Measurements from ENCODE around the gene FAM219A. TPM values are rescaled to one million over a fixed set of nuclear protein-coding genes. Genes with fewer than 3 reads are reported as not detected.
"Not testable (repeated sequence)": the region's sequence is repeated elsewhere in the genome, so short reads cannot be mapped to it uniquely, and the experiment has no call there.

FAM219A gene
- total RNA-seq, 2 donors from 2014 or later = 14.4 to 16.5 TPM

DNA sequence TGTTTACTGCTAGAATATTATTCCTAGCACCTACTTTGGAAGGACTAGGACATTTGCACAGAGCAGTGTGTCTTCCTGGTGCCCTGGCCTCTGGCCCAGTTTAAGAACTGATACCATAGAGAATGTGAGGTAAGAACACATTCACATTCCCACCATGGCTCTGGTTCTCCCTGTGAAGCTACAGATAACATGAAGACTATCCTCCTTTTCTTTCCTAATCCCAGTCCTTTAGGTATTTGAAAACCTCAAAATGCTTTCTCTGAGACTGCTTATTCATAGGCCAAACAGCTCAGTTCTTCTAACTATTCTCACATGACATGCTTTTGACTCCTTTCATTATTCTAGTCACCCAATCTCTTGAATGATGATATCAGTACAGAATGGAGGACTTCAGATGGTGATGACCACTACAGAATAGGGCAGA is 11.9 kb downstream of the FAM219A start:
- intact Hi-C loops (cut with DNase I) = no loop called here
- H3K4me1 ChIP-seq (replicated peaks) = no peaks in the 10 kb centered on the region
- no peak overlapping the region for H3K4me3 ChIP-seq
- H3K27me3 ChIP-seq (replicated peaks; ENCODE audit: insufficient read depth) = no peaks in the 10 kb centered on the region
- no peaks in the 10 kb centered on the region for H3K36me3 ChIP-seq
- no peak for TF ChIP-seq POLR2AphosphoS5 (IDR thresholded peaks at IDR 0.05)
- TF ChIP-seq CTCF (IDR thresholded peaks at IDR 0.05) = no peak
- no peak for TF ChIP-seq POLR2A (IDR thresholded peaks at IDR 0.05)
- no peak for DNase-seq (ENCODE audit: low spot score)
- no peak overlapping the region for H3K27ac ChIP-seq
- no peaks in the 10 kb centered on the region for H3K9me3 ChIP-seq

- TF ChIP-seq POLR2A (IDR thresholded peaks at IDR 0.05) (no peak), POLR2AphosphoS5 (IDR thresholded peaks at IDR 0.05) (no peak), CTCF (IDR thresholded peaks at IDR 0.05) (no peak)
- H3K4me1 ChIP-seq (replicated peaks) = no peaks in the 10 kb centered on the region
- H3K36me3 ChIP-seq = no peaks in the 10 kb centered on the region
- H3K27ac ChIP-seq = no peak overlapping the region
- DNase-seq (ENCODE audit: low spot score) = no peak
- H3K27me3 ChIP-seq (replicated peaks; ENCODE audit: insufficient read depth) = no peaks in the 10 kb centered on the region
- intact Hi-C loops (cut with DNase I) = no loop called here
- no peak overlapping the region for H3K4me3 ChIP-seq
- no peaks in the 10 kb centered on the region for H3K9me3 ChIP-seq
Observed at GRCh38 chr9:34443976-34444375, 14.4 kb downstream of the FAM219A start.

- H3K27ac ChIP-seq = no peak overlapping the region
- intact Hi-C loops (cut with DNase I) = no loop called here
- H3K36me3 ChIP-seq = no peaks in the 10 kb centered on the region
- no peak overlapping the region for H3K4me3 ChIP-seq
- no peak for DNase-seq (ENCODE audit: low spot score)
- H3K27me3 ChIP-seq (replicated peaks; ENCODE audit: insufficient read depth) = no peaks in the 10 kb centered on the region
- no peaks in the 10 kb centered on the region for H3K9me3 ChIP-seq
- WGBS = 76% methylated on average over 2 of the region's 2 CpGs
- H3K4me1 ChIP-seq (replicated peaks) = no peaks in the 10 kb centered on the region
- TF ChIP-seq CTCF (IDR thresholded peaks at IDR 0.05) = no peak
- TF ChIP-seq POLR2AphosphoS5 (IDR thresholded peaks at IDR 0.05) = no peak
- TF ChIP-seq POLR2A (IDR thresholded peaks at IDR 0.05) = no peak
Observed at GRCh38 chr9:34443533-34443932, 14.8 kb downstream of the FAM219A start.

DNA sequence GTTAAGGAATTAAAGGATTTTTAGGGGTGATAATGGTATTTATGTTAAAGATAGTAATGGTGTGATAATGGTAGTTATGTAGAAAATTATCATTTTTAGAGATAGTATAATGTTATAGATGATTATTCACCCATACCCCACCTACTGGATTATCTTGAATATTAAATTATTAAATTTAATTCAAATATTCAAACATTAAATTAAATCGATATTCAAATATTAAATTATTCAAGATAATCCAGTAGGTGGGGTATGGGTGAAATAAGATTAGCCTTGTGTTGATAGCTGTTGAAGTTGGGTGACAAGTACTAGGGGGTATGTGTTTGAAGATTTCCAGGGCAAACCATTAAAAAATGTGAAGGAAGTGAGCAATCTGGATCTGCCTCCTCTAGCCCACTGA is 15.6 kb downstream of the FAM219A start:
- H3K4me3 ChIP-seq = no peak overlapping the region
- TF ChIP-seq CTCF (IDR thresholded peaks at IDR 0.05) (no peak), POLR2A (IDR thresholded peaks at IDR 0.05) (no peak), POLR2AphosphoS5 (IDR thresholded peaks at IDR 0.05) (no peak)
- H3K27me3 ChIP-seq (replicated peaks; ENCODE audit: insufficient read depth) = no peaks in the 10 kb centered on the region
- DNase-seq (ENCODE audit: low spot score) = no peak
- intact Hi-C loops (cut with DNase I) = no loop called here
- H3K4me1 ChIP-seq (replicated peaks) = no peaks in the 10 kb centered on the region
- no peaks in the 10 kb centered on the region for H3K9me3 ChIP-seq
- WGBS = 97% methylated on average over 1 of the region's 1 CpG
- no peaks in the 10 kb centered on the region for H3K36me3 ChIP-seq
- H3K27ac ChIP-seq = no peak overlapping the region

DNA sequence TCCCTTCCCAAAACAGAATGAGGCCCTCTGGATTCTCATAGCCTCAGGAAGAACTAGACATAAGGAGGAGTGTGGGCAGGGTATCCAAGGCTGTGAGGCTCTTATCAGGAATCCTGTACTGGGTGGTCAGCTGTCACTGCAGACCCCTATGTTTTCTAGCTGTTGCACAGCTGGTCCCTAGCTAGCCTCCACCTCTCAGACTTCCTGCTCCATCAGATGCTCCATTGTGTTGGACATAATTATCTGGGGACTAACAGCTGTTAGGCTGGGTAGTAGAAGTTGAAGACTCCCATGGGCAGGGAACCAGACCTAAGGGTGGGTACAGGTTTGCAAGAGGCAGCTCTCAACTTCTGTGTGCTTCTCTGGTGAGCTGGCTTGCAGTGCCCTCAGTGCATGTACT is 18.4 kb downstream of the FAM219A start:
- Histone ChIP-seq H3K4me1 (replicated peaks) (peaks cover 3% of the 10 kb centered on the region), H3K36me3 (no peaks in the 10 kb centered on the region), H3K4me3 (no peak overlapping the region), H3K27ac (no peak overlapping the region), H3K9me3 (no peaks in the 10 kb centered on the region), H3K27me3 (replicated peaks; ENCODE audit: insufficient read depth) (no peaks in the 10 kb centered on the region)
- intact Hi-C loops (cut with DNase I) = no loop called here
- DNase-seq (ENCODE audit: low spot score) = no peak
- no peak for TF ChIP-seq POLR2AphosphoS5 (IDR thresholded peaks at IDR 0.05)
- TF ChIP-seq CTCF (IDR thresholded peaks at IDR 0.05) = no peak
- TF ChIP-seq POLR2A (IDR thresholded peaks at IDR 0.05) = no peak

GRCh38 chr9:34438465-34438864 is 19.9 kb downstream of the FAM219A start:
- H3K27me3 ChIP-seq (replicated peaks; ENCODE audit: insufficient read depth); intact Hi-C loops (cut with DNase I); H3K4me1 ChIP-seq (replicated peaks); DNase-seq (ENCODE audit: low spot score); H3K9me3 ChIP-seq; H3K36me3 ChIP-seq; H3K4me3 ChIP-seq; H3K27ac ChIP-seq: not testable (repeated sequence)
- 91% methylated on average over 4 of the region's 4 CpGs for WGBS

DNA sequence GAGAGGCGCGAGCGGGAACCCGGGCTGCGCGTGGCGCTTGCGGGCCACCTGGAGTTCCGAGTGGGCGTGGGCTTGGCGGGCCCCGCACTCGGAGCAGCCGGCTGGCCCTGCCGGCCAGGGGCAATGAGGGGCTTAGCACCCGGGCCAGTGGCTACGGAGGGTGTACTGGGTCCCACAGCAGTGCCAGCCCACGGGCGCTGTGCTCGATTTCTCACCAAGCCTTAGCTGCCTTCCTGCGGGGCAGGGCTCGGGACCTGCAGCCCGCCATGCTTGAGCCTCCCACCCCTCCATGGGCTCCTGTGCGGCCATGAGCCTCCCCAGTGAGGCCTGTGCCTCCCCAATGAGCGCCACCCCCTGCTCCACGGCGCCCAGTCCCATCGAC is 20.5 kb downstream of the FAM219A start:
- not testable (repeated sequence) for DNase-seq (ENCODE audit: low spot score); H3K9me3 ChIP-seq; H3K4me1 ChIP-seq (replicated peaks); H3K27me3 ChIP-seq (replicated peaks; ENCODE audit: insufficient read depth); H3K4me3 ChIP-seq; H3K27ac ChIP-seq; H3K36me3 ChIP-seq
- intact Hi-C loops (cut with DNase I) = loop anchor here (1.0 kb wide), 1 partner anchor 62 kb away; no protein-coding TSS in a partner anchor
- 97% methylated on average over 27 of the region's 28 CpGs for WGBS

Measured in prostate gland (tissue), 2 donors.